NCI-H69 (cell line): ENCODE measurements around the gene STUM.
A peak's percentile ranks its signal among the peaks of the same experiment; 100 is the strongest.

Experiments used
- DNase-seq: peaks from one replicate; lab custom pipeline; 2025; lab: John Stamatoyannopoulos, UW

The STUM gene

DNA sequence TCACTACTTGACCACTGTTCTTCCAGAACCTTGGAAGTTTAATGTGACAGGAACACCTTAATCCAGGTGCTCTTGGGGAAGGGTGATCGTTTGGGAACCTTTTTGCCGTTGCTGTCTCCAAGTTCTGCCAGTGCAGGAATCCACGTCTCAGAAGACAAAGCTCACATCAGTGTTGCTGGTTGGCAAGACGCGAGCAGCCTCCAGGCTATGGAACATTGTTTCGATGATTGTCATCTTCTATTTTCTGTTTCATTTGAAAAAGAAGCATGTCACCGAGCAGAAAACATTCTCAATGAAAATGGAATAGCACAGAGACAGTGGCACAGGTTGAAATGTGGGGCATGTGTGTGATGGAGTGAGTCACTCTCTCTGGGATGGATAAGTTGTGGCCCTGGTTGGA lies 11.7 kb downstream of the STUM start:
- DNase-seq = no peak

- no peak for DNase-seq
Observed at GRCh38 chr1:226562989-226563388, 14.4 kb downstream of the STUM start.

DNA sequence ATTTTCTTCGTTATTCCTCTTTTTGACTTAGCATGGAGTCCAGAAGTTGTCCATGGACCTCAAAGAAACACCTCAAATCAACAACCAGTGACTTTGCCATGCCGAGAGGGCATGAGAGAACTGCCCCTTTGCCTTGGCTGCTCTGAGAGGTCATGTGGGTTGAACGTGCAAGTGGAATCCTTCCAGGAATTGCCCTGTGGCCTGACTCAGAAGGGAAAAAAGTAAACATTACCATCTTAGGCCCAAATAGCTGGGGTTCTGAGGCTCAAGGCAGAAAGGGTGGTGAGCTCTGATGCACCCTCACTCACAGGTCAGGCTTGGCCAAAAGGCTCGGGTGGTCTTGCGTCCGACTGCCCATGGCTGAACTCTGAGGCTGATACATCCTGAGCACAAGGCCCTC lies 15.1 kb downstream of the STUM start:
- DNase-seq = no peak

DNA sequence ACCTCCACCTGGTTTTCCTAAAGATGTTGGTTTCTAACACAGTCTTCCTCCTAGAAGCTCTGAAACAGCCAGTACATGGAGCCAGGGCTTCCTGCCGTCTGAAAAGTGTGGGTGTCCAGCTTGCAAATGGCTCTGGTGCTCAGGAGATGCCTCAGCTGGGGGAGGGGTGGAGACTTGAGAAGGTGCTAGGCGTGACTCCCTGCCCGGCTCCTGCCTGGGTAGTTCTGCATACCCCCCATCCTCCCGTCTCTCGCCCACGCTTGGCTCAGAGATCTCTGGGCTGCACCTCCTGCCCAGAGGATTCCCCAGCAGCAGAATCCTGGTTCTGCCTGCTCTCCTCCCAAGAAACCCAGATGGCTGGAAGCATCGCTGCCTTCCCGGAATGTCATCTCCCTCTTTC lies 16.9 kb downstream of the STUM start:
- no peak for DNase-seq

DNA sequence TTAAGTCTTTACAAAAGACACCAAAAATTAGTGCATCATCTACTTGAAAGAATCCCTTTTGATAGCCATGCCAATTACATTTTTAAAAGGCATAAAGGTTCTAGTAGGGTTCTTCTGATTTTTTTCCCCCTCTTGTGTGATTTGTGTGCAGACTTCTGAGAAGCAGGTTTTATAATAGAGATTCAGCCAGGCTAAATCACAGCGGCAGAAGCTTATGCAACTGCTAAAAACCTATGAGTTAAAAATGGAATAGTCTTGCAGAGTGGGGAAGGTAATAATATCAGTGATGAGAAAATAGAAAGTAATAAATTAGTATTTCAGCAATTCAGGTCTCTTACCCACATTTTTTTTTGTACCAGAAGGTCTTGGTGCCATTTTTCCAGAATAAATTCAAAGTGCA lies 17.7 kb downstream of the STUM start:
- DNase-seq = no peak

DNA sequence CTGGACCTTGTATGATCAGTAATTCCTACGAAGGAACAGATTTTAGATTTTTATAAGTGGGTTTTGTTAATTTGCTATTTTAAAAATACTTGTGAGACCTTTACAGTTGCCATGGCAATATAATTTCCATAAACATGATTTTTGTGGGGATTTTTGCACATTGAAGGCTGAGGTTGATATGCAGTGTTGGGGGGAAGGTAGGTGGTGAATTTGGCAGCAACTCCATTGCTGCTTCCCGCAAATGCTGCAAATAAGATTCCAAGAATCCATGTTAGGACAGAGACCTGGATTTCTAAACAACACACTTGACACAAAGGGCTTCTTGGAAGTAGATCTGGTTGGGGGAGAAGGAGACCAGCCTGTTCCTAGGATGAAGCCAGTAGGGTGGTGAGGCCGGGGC lies 18.2 kb downstream of the STUM start:
- no peak for DNase-seq

GRCh38 chr1:226568077-226568831 lies 19.7 kb downstream of the STUM start:
- DNase-seq = peak; percentile 28

GRCh38 chr1:226568975-226569741 lies 20.6 kb downstream of the STUM start:
- DNase-seq = no peak

DNA sequence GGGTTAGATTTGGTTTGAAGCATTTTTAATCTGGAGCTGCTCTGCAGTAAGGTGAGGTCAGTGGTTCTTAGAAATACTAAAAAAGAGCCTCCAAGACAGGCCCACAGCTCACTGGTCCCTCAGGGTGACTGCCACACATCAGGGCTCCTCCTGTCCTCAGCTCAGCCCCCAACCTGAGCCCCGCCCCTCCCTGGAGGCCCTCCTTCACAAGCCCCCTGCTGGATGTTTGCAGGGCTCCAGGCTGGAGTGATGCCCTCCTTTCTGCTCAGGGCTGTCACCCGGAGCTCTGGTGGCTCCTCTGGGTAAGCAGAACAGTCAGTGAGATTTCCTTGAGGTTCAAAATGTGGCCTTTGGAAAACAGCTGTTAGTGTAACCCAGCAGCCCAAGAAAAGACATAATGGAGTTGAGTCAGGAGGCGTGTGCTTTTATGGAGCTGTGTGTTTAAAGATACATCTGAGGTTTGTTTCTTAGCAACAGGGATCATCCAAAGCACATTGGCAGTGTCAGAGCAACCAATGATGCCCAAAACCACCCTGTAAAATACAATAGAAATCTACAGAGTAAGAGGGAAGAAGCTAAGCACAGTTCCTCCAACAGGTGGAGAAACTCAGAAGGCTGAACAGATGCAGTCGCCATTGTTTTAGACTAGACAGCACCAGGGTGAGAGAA lies 21.4 kb downstream of the STUM start:
- DNase-seq = peak; percentile 64

DNA sequence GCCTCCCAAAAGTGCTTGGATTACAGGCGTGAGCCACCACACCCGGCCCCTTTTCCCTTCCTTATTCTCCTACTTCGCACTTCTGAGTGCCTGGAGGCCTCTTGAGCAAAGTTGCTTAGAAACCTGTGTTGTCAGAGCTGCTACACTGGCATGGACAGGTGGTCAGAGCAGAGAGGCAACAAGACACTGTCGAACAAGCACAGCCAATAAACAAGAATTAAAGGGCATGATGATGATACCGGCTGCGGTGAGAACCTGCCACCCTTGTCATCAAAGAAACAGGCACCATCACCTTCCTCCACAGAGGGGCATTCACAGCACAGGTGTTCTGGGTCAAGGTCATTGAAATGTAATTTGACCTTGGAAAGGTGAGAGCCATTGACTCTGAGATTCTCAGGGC lies 23.3 kb downstream of the STUM start:
- DNase-seq = no peak

DNA sequence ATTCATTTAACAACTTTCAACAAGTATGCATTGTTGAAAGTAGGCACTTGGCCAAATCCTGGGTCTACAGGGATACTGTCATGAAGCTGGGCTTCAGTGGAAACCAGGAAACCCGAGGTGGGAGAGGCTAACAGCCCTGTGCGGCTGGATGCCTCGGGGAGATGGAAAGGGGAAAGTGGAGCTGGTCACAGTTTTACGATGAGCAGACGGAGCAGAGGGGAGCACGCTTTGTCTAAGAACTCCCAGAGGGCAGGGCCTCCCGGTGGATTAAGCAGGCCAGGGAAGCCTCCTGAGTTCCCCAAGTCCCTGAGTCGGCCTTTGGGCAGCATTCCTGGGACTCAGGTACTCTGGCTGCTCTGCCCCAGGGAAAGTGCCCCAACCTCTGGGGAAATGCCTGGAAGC lies 23.8 kb downstream of the STUM start:
- no peak for DNase-seq

DNA sequence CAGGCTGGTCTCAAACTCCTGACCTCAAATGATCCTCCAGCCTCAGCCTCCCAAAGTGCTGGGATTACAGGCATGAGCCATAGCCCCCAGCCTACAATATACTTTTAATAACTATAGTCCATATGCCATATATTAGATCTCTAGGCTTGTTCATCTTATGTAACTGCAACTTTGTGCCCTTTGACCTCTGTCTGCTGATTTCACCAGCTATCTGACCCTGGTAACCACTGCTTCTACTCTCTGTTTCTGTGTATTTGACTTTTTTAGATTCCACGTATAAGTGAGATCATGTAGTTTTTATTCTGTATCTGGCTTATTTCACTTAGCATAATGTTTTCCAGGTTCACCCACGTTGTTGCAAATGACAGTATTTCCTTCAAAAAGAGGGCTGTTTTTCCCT lies 25.5 kb downstream of the STUM start:
- no peak for DNase-seq

- DNase-seq = no peak
Observed at GRCh38 chr1:226574591-226575435, 26.2 kb downstream of the STUM start.

DNA sequence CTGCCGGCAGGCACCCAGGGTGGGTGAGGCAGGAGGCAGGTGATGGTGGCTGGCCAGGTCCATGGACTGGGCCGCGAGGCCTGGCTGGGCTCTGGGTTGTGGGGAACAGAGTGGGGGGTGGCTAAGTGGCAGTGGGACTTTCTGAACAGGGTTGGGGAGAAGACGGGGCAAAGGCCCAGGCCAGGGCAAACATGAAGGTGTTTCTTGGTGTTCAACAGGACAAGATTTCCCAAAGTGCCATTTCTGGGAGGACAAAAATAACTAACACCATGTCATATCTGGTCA lies 26.8 kb downstream of the STUM start:
- no peak for DNase-seq

GRCh38 chr1:226575739-226576378 lies 27.3 kb downstream of the STUM start:
- peak; percentile 94 for DNase-seq

- DNase-seq = no peak
Observed at GRCh38 chr1:226576601-226577000, 28.0 kb downstream of the STUM start.

DNA sequence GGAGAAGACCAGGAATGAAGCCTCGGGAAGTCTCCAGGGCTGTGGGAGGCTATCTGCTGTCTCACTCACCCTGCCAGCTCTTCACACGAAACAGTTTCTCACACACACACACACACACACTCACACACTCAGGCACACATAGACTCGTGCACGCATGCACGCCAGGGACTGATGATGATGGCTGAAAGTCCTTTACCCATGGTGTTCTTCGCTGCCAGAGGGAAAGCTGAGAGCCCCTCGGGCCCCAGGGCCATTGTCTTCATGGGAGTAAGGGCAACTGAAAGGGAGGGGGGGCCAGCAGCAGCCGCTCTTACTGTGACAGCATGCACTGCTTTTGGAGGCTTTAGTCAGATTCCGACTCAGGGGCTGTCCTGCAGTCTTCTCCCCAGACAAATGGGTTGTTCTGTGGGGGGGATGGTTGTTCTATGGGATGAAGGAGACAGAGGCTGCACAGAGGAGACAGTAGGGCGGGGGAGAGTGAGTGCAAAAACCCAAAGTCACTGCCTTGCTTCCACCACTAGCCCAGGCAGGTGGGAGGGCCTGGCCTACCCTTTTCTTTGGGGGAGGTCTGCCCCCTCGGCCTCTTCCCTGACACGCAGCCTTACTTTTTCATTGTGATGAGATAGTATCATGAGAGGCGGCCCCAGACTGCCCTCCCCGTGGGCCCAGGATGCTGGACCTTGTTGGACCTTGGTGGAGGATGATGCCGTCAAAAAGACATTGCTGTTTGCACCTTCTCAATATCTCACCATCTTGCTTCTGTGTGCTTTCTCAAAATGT lies 29.0 kb downstream of the STUM start:
- DNase-seq = no peak

DNA sequence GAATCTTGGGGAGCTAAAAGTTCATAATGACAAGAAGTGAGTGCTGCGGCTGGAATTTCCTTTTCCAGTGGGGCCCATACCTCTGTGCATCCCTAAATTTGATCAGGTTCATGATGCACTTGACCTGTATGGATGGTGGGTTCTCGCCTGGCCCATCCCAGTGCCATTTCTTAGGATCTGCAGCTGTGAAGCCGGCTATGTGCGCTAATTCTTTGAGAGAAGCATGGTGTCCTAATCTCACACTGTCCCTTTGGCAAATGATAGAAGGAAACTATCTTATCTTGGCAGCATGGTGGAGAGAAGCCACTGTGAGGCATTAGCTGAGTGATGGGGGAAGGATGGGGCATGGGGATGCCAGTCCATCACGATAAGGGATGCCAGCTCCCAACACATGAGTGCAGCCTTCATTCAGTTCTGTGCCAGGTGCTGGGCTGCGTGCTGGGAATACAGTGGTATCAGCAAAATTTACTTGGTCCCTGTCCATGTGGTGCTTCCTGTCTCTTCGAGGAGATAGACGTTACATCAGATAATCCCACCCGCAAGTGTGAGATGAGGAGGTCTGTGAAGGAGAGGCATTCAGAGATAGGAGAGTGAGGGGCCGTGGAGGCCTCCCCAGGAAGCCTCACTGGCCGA lies 30.5 kb downstream of the STUM start:
- DNase-seq = no peak

DNA sequence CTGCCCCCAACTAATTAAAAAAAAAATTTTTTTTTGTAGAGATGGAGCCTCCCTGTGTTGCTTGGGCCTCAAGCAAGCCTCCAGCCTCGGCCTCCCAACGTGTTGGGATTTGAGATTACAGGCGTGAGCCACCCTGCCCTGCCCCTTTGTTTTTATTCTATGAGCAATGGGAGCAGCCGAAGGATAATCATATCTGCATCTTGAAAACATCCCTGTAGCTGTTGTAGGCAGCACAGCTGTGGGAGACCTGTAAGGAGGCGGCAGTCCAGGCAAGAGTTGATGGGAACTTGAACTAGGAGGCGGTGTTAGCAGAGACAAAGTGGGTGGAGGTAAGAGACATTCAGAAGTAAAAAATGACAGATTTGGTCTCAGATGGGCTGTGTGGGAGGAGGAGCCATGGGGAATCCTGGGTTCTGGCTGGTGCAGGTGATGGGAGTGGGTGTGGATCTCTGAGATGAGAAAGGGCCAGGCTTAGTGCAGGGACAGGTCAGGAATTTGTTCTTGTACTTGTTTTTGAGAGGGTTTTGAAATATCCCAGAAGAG lies 31.3 kb downstream of the STUM start:
- DNase-seq = no peak

DNA sequence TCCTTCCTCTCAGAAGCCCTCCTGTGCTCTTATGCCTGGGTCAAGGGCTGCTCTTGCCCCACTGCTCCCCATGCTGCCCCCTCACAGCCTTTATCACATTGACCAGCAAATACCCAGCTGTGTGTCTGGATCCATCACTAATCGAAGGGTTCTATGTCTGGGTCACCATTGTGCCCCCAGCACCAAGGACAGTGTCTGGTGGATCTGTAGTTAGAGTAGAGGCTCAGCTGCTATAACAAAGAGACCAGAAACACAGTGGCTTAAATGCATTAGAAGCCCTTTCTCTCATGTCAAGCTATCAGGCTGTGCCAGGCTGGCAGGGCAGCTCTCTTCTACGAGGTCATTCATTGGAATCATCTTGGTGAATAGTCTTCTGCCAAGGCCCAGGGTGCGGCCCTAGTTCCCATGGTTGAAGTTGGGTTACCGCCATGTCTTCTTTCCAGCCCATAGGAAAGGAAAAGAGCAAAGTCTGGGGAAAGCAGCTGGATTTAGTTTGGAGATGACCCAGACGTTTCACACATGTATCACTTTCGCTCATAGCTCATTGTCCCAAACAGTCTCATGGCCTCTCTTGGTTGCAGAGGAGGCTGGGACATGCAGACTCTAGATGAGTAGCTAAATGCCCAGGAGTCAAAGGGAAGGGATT lies 32.2 kb downstream of the STUM start:
- no peak for DNase-seq
